Measurements from ENCODE around the gene SLC9A9.

The SLC9A9 gene

DNA sequence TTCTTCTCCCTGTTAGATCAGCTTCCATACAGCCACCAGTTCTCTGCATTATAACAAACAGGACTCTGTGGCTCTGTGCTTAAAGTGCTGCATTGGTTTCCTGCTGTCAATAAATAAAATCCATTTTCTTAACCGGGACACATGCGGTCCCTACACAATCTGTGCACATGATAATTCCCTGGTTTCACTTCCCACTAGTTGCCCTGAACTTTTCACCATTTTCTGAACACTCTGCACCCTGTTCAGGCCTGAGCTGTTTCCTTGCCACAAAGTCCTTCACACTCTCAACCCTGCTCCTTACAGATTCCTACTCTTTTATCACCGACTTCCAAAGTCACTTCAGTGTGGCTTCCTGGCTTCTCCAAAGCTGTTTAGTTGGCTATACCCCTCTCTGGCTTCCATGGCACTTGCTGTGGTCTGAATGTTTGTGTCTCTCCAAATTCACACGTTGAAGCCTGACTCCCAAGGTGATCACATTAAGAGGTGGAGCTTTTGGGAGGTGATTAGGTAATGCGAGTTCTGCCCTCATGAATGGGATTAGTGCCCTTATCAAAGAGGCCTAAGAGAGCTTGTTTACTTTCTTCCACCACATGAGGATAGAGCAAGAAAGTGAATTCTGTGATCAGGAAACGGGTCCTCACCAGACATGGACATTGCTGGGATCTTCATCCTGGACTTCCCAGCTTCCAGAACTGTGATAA lies 495.3 kb downstream of the SLC9A9 start:
- no peak for ATAC-seq
- TF ChIP-seq, protein P1, sequence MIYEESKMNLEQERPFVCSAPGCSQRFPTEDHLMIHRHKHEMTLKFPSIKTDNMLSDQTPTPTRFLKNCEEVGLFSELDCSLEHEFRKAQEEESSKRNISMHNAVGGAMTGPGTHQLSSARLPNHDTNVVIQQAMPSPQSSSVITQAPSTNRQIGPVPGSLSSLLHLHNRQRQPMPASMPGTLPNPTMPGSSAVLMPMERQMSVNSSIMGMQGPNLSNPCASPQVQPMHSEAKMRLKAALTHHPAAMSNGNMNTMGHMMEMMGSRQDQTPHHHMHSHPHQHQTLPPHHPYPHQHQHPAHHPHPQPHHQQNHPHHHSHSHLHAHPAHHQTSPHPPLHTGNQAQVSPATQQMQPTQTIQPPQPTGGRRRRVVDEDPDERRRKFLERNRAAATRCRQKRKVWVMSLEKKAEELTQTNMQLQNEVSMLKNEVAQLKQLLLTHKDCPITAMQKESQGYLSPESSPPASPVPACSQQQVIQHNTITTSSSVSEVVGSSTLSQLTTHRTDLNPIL (CRISPR knock-in tag; IDR thresholded peaks at IDR 0.05; ENCODE audit: low read depth) = no peak
- TF ChIP-seq ZC3H10 (CRISPR knock-in tag; IDR thresholded peaks at IDR 0.05) (no peak), CSDC2 (CRISPR knock-in tag; IDR thresholded peaks at IDR 0.05) (no peak), ZNF8 (CRISPR knock-in tag; IDR thresholded peaks at IDR 0.05) (no peak), ESRRG (CRISPR knock-in tag; IDR thresholded peaks at IDR 0.05) (no peak), ARNTL (CRISPR knock-in tag; IDR thresholded peaks at IDR 0.05; ENCODE audit: borderline replicate concordance, low read depth) (no peak), ZNF565 (CRISPR knock-in tag; conservative IDR thresholded peaks at IDR 0.05; ENCODE audit: low read depth) (no peak), ZFP30 (CRISPR knock-in tag; IDR thresholded peaks at IDR 0.05) (no peak), ZFP3 (CRISPR knock-in tag; IDR thresholded peaks at IDR 0.05) (no peak), TCF4 (CRISPR knock-in tag; IDR thresholded peaks at IDR 0.05; ENCODE audit: borderline replicate concordance) (no peak), SNAI2 (CRISPR knock-in tag; IDR thresholded peaks at IDR 0.05) (no peak), TOX (CRISPR knock-in tag; IDR thresholded peaks at IDR 0.05; ENCODE audit: borderline replicate concordance) (no peak)
- TF ChIP-seq, protein P2, sequence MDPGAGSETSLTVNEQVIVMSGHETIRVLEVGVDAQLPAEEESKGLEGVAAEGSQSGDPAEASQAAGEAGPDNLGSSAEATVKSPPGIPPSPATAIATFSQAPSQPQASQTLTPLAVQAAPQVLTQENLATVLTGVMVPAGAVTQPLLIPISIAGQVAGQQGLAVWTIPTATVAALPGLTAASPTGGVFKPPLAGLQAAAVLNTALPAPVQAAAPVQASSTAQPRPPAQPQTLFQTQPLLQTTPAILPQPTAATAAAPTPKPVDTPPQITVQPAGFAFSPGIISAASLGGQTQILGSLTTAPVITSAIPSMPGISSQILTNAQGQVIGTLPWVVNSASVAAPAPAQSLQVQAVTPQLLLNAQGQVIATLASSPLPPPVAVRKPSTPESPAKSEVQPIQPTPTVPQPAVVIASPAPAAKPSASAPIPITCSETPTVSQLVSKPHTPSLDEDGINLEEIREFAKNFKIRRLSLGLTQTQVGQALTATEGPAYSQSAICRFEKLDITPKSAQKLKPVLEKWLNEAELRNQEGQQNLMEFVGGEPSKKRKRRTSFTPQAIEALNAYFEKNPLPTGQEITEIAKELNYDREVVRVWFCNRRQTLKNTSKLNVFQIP (CRISPR knock-in tag; IDR thresholded peaks at IDR 0.05; ENCODE audit: borderline replicate concordance, low read depth) = no peak
- TF ChIP-seq, protein P3, sequence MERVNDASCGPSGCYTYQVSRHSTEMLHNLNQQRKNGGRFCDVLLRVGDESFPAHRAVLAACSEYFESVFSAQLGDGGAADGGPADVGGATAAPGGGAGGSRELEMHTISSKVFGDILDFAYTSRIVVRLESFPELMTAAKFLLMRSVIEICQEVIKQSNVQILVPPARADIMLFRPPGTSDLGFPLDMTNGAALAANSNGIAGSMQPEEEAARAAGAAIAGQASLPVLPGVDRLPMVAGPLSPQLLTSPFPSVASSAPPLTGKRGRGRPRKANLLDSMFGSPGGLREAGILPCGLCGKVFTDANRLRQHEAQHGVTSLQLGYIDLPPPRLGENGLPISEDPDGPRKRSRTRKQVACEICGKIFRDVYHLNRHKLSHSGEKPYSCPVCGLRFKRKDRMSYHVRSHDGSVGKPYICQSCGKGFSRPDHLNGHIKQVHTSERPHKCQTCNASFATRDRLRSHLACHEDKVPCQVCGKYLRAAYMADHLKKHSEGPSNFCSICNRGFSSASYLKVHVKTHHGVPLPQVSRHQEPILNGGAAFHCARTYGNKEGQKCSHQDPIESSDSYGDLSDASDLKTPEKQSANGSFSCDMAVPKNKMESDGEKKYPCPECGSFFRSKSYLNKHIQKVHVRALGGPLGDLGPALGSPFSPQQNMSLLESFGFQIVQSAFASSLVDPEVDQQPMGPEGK (CRISPR knock-in tag; IDR thresholded peaks at IDR 0.05; ENCODE audit: borderline replicate concordance) = no peak

DNA sequence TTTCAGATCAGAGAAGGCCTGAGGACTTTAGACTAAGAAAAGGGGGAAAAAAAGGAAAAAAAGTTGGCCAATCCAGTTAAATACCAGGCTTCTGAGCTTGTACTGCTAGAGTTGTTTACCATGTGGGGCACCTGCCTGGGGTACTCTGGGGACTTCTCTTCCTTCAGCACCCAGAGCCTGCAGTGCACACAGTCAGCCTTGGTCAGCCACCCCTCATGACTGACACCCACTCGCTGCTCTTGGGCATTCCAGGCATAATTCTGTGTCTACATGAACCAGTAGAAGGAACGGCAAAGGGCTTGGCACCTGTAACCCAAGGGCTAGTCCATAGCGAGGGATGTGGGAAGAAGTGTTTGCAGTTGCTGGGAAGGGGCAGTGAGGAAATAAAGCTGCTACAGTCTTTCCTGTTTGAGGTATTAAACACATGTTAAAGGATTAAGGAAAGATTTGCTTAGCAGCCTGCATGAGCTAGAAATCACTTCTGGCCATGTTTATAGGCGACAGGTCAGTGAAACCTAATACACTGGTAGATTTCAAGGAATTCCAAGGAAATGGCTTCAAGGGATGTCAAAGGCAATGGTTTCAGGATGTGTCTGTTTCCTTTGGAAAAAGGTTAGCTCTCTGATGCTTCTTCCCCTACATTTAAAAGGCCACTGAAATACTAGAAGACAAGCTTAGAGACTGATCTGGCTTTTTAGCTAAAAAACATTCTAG lies 496.2 kb downstream of the SLC9A9 start:
- TF ChIP-seq RARB (CRISPR knock-in tag; IDR thresholded peaks at IDR 0.05) (no peak), GLIS3 (CRISPR knock-in tag; IDR thresholded peaks at IDR 0.05) (no peak), ISL1 (CRISPR knock-in tag; IDR thresholded peaks at IDR 0.05) (no peak), TOX (CRISPR knock-in tag; IDR thresholded peaks at IDR 0.05; ENCODE audit: borderline replicate concordance) (no peak), ARNTL (CRISPR knock-in tag; IDR thresholded peaks at IDR 0.05; ENCODE audit: borderline replicate concordance, low read depth) (no peak)
- TF ChIP-seq, protein P4, sequence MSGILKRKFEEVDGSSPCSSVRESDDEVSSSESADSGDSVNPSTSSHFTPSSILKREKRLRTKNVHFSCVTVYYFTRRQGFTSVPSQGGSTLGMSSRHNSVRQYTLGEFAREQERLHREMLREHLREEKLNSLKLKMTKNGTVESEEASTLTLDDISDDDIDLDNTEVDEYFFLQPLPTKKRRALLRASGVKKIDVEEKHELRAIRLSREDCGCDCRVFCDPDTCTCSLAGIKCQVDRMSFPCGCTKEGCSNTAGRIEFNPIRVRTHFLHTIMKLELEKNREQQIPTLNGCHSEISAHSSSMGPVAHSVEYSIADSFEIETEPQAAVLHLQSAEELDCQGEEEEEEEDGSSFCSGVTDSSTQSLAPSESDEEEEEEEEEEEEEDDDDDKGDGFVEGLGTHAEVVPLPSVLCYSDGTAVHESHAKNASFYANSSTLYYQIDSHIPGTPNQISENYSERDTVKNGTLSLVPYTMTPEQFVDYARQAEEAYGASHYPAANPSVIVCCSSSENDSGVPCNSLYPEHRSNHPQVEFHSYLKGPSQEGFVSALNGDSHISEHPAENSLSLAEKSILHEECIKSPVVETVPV (CRISPR knock-in tag; IDR thresholded peaks at IDR 0.05) = no peak
- TF ChIP-seq, protein P1 (CRISPR knock-in tag; IDR thresholded peaks at IDR 0.05; ENCODE audit: low read depth) = no peak

DNA sequence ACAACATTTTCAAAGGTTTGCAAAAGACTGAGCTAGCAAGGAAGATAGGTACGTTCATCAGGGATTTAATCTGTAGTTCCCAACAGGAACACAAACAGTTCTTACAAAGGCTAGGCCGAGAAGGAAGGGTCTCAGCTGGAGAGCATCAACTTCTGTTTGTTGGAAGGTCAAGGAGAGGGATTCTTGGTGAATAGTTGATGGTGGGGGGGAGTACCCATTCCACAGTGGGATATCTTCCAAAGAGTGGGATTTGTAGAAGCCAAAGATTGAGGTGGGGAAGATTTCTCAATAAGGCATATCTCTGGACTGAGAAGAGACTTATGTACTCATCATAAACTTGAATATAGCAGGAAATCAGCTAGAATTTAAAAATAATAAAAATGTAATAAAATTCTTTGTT lies 496.9 kb downstream of the SLC9A9 start:
- TF ChIP-seq ZFP30 (CRISPR knock-in tag; IDR thresholded peaks at IDR 0.05) (no peak), ZFP3 (CRISPR knock-in tag; IDR thresholded peaks at IDR 0.05) (no peak), CSDC2 (CRISPR knock-in tag; IDR thresholded peaks at IDR 0.05) (no peak), ISL1 (CRISPR knock-in tag; IDR thresholded peaks at IDR 0.05) (no peak), BACH2 (CRISPR knock-in tag; IDR thresholded peaks at IDR 0.05; ENCODE audit: borderline replicate concordance) (no peak), SNAI2 (CRISPR knock-in tag; IDR thresholded peaks at IDR 0.05) (no peak)
- no peak for ATAC-seq

More for the DNA sequence above, 496.2 kb downstream of the SLC9A9 start:
- no peak for ATAC-seq

DNA sequence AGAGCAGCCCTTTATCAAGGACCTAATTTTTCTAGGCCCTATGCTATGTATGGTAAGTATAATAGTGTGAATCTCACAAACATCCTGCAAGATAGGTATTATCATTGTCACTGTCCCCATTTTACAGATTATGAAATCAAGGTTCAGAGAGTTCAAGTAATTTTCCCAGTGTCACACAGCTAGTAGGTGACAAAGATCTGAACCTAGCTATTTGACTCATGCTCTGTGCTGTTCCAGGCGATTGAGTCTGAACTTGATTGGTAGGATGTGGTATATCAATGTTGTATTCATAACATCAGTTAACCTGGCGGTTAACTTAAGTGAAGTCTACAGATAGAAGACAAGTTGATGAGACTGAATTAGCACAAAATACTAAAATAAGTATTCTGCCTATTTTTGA lies 498.8 kb downstream of the SLC9A9 start:
- TF ChIP-seq ZNF70 (CRISPR knock-in tag; IDR thresholded peaks at IDR 0.05) = no peak
- TF ChIP-seq, protein P5, sequence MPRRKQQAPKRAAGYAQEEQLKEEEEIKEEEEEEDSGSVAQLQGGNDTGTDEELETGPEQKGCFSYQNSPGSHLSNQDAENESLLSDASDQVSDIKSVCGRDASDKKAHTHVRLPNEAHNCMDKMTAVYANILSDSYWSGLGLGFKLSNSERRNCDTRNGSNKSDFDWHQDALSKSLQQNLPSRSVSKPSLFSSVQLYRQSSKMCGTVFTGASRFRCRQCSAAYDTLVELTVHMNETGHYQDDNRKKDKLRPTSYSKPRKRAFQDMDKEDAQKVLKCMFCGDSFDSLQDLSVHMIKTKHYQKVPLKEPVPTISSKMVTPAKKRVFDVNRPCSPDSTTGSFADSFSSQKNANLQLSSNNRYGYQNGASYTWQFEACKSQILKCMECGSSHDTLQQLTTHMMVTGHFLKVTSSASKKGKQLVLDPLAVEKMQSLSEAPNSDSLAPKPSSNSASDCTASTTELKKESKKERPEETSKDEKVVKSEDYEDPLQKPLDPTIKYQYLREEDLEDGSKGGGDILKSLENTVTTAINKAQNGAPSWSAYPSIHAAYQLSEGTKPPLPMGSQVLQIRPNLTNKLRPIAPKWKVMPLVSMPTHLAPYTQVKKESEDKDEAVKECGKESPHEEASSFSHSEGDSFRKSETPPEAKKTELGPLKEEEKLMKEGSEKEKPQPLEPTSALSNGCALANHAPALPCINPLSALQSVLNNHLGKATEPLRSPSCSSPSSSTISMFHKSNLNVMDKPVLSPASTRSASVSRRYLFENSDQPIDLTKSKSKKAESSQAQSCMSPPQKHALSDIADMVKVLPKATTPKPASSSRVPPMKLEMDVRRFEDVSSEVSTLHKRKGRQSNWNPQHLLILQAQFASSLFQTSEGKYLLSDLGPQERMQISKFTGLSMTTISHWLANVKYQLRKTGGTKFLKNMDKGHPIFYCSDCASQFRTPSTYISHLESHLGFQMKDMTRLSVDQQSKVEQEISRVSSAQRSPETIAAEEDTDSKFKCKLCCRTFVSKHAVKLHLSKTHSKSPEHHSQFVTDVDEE (CRISPR knock-in tag; IDR thresholded peaks at IDR 0.05) = no peak
- ATAC-seq = no peak
